ENCODE results near the gene C1orf198. TPM values are rescaled to one million over a fixed set of nuclear protein-coding genes. Genes with fewer than 3 reads are reported as not detected.

The C1orf198 gene
- total RNA-seq, 1 donor from 2014 or later, result 27.3 TPM

- no peaks in the 10 kb centered on the region for H3K27me3 Mint-ChIP-seq (ENCODE audit: unreplicated experiment)
- H3K27ac Mint-ChIP-seq (ENCODE audit: unreplicated experiment), result no peak overlapping the region
- TF ChIP-seq CTCF (IDR thresholded peaks at IDR 0.05; ENCODE audit: partially characterized antibody, unreplicated experiment), result no peak
- H3K9me3 Mint-ChIP-seq (ENCODE audit: unreplicated experiment), result no peaks in the 10 kb centered on the region
- H3K36me3 Mint-ChIP-seq (ENCODE audit: unreplicated experiment), result peaks cover 12% of the 10 kb centered on the region
- no peak overlapping the region for H3K4me3 Mint-ChIP-seq (ENCODE audit: unreplicated experiment)
- H3K4me1 Mint-ChIP-seq (ENCODE audit: low read depth, unreplicated experiment), result no peaks in the 10 kb centered on the region
- no peak for DNase-seq
Observed at GRCh38 chr1:230809256-230809990, 58.9 kb downstream of the C1orf198 start.

GRCh38 chr1:230808281-230808872 is 59.9 kb downstream of the C1orf198 start:
- DNase-seq, result no peak
- Mint-ChIP-seq H3K36me3 (ENCODE audit: unreplicated experiment) (peaks cover 12% of the 10 kb centered on the region), H3K4me3 (ENCODE audit: unreplicated experiment) (no peak overlapping the region), H3K4me1 (ENCODE audit: low read depth, unreplicated experiment) (no peaks in the 10 kb centered on the region), H3K27ac (ENCODE audit: unreplicated experiment) (no peak overlapping the region), H3K27me3 (ENCODE audit: unreplicated experiment) (no peaks in the 10 kb centered on the region), H3K9me3 (ENCODE audit: unreplicated experiment) (no peaks in the 10 kb centered on the region)
- TF ChIP-seq CTCF (IDR thresholded peaks at IDR 0.05; ENCODE audit: partially characterized antibody, unreplicated experiment), result no peak

- H3K36me3 Mint-ChIP-seq (ENCODE audit: unreplicated experiment), result peaks cover 6% of the 10 kb centered on the region
- H3K4me1 Mint-ChIP-seq (ENCODE audit: low read depth, unreplicated experiment), result no peaks in the 10 kb centered on the region
- H3K4me3 Mint-ChIP-seq (ENCODE audit: unreplicated experiment), result no peak overlapping the region
- no peaks in the 10 kb centered on the region for H3K9me3 Mint-ChIP-seq (ENCODE audit: unreplicated experiment)
- DNase-seq, result no peak
- H3K27ac Mint-ChIP-seq (ENCODE audit: unreplicated experiment), result no peak overlapping the region
- TF ChIP-seq CTCF (IDR thresholded peaks at IDR 0.05; ENCODE audit: partially characterized antibody, unreplicated experiment), result no peak
- H3K27me3 Mint-ChIP-seq (ENCODE audit: unreplicated experiment), result no peaks in the 10 kb centered on the region
Observed at GRCh38 chr1:230807561-230808280, 60.6 kb downstream of the C1orf198 start.

GRCh38 chr1:230807029-230807428 is 61.3 kb downstream of the C1orf198 start:
- Mint-ChIP-seq H3K4me1 (ENCODE audit: low read depth, unreplicated experiment) (no peaks in the 10 kb centered on the region), H3K27ac (ENCODE audit: unreplicated experiment) (no peak overlapping the region), H3K9me3 (ENCODE audit: unreplicated experiment) (no peaks in the 10 kb centered on the region), H3K4me3 (ENCODE audit: unreplicated experiment) (no peak overlapping the region), H3K36me3 (ENCODE audit: unreplicated experiment) (no peaks in the 10 kb centered on the region), H3K27me3 (ENCODE audit: unreplicated experiment) (no peaks in the 10 kb centered on the region)
- no peak for DNase-seq
- no peak for TF ChIP-seq CTCF (IDR thresholded peaks at IDR 0.05; ENCODE audit: partially characterized antibody, unreplicated experiment)

- H3K36me3 Mint-ChIP-seq (ENCODE audit: unreplicated experiment), result no peaks in the 10 kb centered on the region
- no peaks in the 10 kb centered on the region for H3K9me3 Mint-ChIP-seq (ENCODE audit: unreplicated experiment)
- DNase-seq, result no peak
- no peak for TF ChIP-seq CTCF (IDR thresholded peaks at IDR 0.05; ENCODE audit: partially characterized antibody, unreplicated experiment)
- no peak overlapping the region for H3K27ac Mint-ChIP-seq (ENCODE audit: unreplicated experiment)
- no peaks in the 10 kb centered on the region for H3K4me1 Mint-ChIP-seq (ENCODE audit: low read depth, unreplicated experiment)
- no peak overlapping the region for H3K4me3 Mint-ChIP-seq (ENCODE audit: unreplicated experiment)
- no peaks in the 10 kb centered on the region for H3K27me3 Mint-ChIP-seq (ENCODE audit: unreplicated experiment)
Observed at GRCh38 chr1:230806552-230806951, 61.8 kb downstream of the C1orf198 start.
